KMS-11 (cell line): ENCODE data around the gene CAMTA1.

Experiments
- H2AFZ ChIP-seq: fragments of 200-600 bp; sonication (generic); 2 replicates; pipeline ENCODE4 v1.6.1; 2016; ENCODE audit warnings: antibody characterized with exemption, mixed run types, low read depth
- H3K27ac ChIP-seq: fragments of 200-600 bp; sonication (generic); 2 replicates; pipeline ENCODE4 v1.6.1; 2016; ENCODE audit warnings: mild to moderate bottlenecking, mixed run types
- H3K27me3 ChIP-seq: fragments of 200-600 bp; sonication (generic); 2 replicates; pipeline ENCODE4 v1.6.1; 2017; ENCODE audit warnings: mild to moderate bottlenecking, low read depth, mixed run types, moderate library complexity; ENCODE audit not compliant: insufficient read depth
- H3K36me3 ChIP-seq: fragments of 200-600 bp; sonication (generic); 2 replicates; pipeline ENCODE4 v1.6.1; 2017; ENCODE audit warnings: mild to moderate bottlenecking, mixed run types; ENCODE audit not compliant: insufficient read depth
- H3K4me1 ChIP-seq: fragments of 200-600 bp; sonication (generic); 2 replicates; pipeline ENCODE4 v1.6.1; 2016; ENCODE audit warnings: mild to moderate bottlenecking, low read depth, mixed run types; ENCODE audit not compliant: poor library complexity, severe bottlenecking
- H3K4me2 ChIP-seq: fragments of 200-600 bp; sonication (generic); 2 replicates; pipeline ENCODE4 v1.7.0; 2016; ENCODE audit warnings: mild to moderate bottlenecking, mixed run types
- H3K4me3 ChIP-seq: fragments of 200-600 bp; sonication (generic); IDR thresholded peaks from 2 replicates; pipeline ENCODE4 v1.6.1; 2017; ENCODE audit warnings: low read depth, low read length, mixed read lengths; ENCODE audit not compliant: insufficient read depth
- H3K79me2 ChIP-seq: fragments of 200-600 bp; sonication (generic); 2 replicates; pipeline ENCODE4 v1.6.1; 2016; ENCODE audit warnings: low read depth, mixed run types; ENCODE audit not compliant: insufficient read depth
- H3K9ac ChIP-seq: fragments of 200-600 bp; sonication (generic); 2 replicates; pipeline ENCODE4 v1.6.1; 2016; ENCODE audit warnings: mild to moderate bottlenecking, mixed run types
- H4K20me1 ChIP-seq: fragments of 200-600 bp; sonication (generic); 2 replicates; pipeline ENCODE4 v1.6.1; 2016; ENCODE audit warnings: mild to moderate bottlenecking, mixed run types; ENCODE audit not compliant: insufficient read depth
- TF ChIP-seq, protein P1 (sequence below): fragments of 200-600 bp; sonication (generic); conservative IDR thresholded peaks from 2 replicates; pipeline ENCODE4 v1.6.1; 2017; ENCODE audit warnings: low read depth, mild to moderate bottlenecking, antibody characterized with exemption, low read length, moderate library complexity, mixed read lengths

CAMTA1 gene

DNA sequence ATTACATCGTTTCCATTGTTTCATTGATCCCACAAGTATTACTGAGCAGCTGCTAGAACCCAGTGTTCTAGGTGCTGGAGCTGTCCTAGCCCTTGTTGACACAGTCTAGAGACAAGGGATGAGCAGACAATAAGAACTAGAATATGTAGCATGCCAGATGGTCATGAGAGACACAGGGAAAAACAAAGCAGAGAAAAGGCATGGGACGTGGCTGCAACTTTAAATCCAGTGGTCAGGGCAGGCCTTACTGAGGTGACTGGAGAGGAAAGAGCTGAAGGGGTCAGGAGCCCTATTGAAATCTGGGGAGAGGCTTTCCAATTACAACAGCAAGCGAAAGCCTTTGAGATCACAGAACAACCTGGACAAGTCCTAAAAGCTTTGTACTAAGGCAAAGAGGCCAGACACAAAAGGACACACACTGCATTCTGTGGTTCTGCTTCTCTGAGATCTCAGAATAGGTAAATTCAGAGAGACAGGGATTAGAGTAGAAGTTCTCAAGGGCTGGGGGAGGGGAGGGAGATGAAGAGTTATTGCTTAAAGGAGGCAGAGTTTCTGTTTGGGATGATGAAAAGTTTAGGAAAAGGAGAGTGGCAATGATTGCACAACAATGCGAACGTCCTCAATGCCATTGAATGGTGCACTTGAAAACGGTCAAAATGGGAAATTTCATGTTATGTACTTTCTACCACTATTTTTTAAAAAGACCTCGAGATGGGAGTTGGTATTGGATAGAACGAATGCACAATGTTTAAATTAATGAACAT, 518.5 kb downstream of the CAMTA1 start:
- H3K36me3 ChIP-seq, result no peaks in the 10 kb centered on the region
- no peaks in the 10 kb centered on the region for H3K79me2 ChIP-seq
- no peak overlapping the region for H2AFZ ChIP-seq
- H3K27me3 ChIP-seq, result peaks cover 5% of the 10 kb centered on the region; the same call in 1 of the 2 replicates
- TF ChIP-seq, protein P1, sequence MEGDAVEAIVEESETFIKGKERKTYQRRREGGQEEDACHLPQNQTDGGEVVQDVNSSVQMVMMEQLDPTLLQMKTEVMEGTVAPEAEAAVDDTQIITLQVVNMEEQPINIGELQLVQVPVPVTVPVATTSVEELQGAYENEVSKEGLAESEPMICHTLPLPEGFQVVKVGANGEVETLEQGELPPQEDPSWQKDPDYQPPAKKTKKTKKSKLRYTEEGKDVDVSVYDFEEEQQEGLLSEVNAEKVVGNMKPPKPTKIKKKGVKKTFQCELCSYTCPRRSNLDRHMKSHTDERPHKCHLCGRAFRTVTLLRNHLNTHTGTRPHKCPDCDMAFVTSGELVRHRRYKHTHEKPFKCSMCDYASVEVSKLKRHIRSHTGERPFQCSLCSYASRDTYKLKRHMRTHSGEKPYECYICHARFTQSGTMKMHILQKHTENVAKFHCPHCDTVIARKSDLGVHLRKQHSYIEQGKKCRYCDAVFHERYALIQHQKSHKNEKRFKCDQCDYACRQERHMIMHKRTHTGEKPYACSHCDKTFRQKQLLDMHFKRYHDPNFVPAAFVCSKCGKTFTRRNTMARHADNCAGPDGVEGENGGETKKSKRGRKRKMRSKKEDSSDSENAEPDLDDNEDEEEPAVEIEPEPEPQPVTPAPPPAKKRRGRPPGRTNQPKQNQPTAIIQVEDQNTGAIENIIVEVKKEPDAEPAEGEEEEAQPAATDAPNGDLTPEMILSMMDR, result no peak
- no peak overlapping the region for H3K4me3 ChIP-seq
- H4K20me1 ChIP-seq, result no peaks in the 10 kb centered on the region
- no peaks in the 10 kb centered on the region for H3K4me1 ChIP-seq
- no peak overlapping the region for H3K9ac ChIP-seq
- H3K4me2 ChIP-seq, result no peak overlapping the region
- H3K27ac ChIP-seq, result no peak overlapping the region

DNA sequence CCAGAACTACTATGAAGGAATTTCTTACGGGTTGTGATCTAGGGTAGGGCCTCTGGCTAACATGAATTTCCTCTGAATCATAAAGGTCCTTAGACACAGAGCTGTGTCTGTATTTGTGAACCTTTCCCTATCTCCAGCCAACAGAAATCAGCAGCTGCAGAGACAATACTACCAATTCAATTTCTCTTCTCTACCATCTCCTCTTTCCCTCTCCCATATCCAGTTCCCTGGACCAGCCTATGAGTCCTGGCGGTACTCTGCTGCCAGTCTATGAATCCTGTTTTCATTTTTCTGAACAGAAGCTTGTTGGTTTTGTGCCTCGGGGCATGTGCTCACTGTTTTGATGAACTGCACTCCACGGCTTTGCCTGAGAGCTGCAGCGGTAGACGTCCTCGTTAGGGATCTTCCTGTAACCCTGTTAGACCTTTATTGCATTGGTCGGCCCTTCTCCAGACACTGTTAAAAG, 527.9 kb downstream of the CAMTA1 start:
- Histone ChIP-seq H2AFZ (no peak overlapping the region), H3K79me2 (no peaks in the 10 kb centered on the region), H3K27me3 (no peaks in the 10 kb centered on the region; the same call in 1 of the 2 replicates), H3K4me1 (no peaks in the 10 kb centered on the region), H3K27ac (no peak overlapping the region), H3K9ac (no peak overlapping the region), H4K20me1 (no peaks in the 10 kb centered on the region), H3K36me3 (no peaks in the 10 kb centered on the region), H3K4me2 (no peak overlapping the region), H3K4me3 (no peak overlapping the region)
- TF ChIP-seq, protein P1, result no peak

DNA sequence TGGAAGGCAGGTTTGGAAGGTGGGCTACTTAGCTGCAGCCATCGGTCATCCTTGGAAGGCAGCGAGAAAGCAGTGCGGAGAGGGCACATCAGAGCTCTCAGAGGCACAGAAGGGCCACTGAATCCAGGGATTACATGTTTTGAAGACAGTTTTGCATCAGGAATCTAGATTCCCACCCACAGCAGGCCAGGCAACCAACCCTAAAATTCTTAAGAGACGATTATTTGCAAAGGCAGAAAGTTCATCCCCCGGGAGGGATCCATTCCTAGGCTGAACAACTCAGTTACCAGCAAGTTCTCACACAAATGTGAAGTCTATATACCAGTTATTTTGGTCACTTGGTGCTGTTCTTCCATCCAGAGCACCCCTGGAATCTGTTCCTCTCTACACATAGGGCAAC, 528.6 kb downstream of the CAMTA1 start:
- TF ChIP-seq, protein P1, result no peak
- no peak overlapping the region for H3K9ac ChIP-seq
- no peak overlapping the region for H3K4me3 ChIP-seq
- H3K4me2 ChIP-seq, result no peak overlapping the region
- no peaks in the 10 kb centered on the region; the same call in 1 of the 2 replicates for H3K27me3 ChIP-seq
- no peaks in the 10 kb centered on the region for H4K20me1 ChIP-seq
- no peak overlapping the region for H2AFZ ChIP-seq
- H3K36me3 ChIP-seq, result no peaks in the 10 kb centered on the region
- no peaks in the 10 kb centered on the region for H3K4me1 ChIP-seq
- H3K27ac ChIP-seq, result no peak overlapping the region
- no peaks in the 10 kb centered on the region for H3K79me2 ChIP-seq

DNA sequence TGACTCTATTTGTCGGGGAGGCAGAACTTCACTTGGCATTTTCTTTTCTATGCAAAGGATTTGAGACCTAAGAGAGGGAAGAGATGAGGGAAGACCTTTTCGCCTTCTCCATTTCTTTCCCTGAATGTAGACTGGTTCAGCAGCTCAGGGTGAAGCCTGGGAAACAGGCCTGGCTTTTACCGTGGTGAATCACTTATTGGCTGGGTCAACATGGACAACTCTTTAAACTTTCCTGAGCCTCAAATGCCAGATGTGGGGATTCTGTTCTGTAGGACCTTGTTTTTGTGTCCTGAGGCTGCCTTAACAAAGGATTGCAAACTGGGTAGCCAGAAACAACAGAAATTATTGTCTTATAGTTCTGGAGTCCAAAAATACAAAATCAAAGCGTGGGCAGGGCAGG, 530.1 kb downstream of the CAMTA1 start:
- Histone ChIP-seq H3K9ac (no peak overlapping the region), H3K4me3 (no peak overlapping the region), H2AFZ (no peak overlapping the region), H4K20me1 (no peaks in the 10 kb centered on the region), H3K27ac (no peak overlapping the region), H3K27me3 (no peaks in the 10 kb centered on the region; the same call in 1 of the 2 replicates), H3K79me2 (no peaks in the 10 kb centered on the region), H3K36me3 (no peaks in the 10 kb centered on the region), H3K4me1 (no peaks in the 10 kb centered on the region), H3K4me2 (no peak overlapping the region)
- TF ChIP-seq, protein P1, result no peak
